Natural killer cell (primary cell): Measurements from ENCODE around the gene FOXP1. TPM values are rescaled to one million over a fixed set of nuclear protein-coding genes. Genes with fewer than 3 reads are reported as not detected.

Experiments
- ATAC-seq, 3 donors: fragments of 150-1000 bp in 2 of 3; fragments of 200-7000 bp in 1 of 3; cut with Tn5 transposase; 1 replicate in 1 of 3; 2 replicates in 2 of 3; pipeline ENCODE4 v1.10.0; 2021; ENCODE audit warnings: mild to moderate bottlenecking in 2 of 3, moderate library complexity in 2 of 3
- DNase-seq, 2 donors: peaks; one replicate each; pipeline versions ENCODE4 v3.0.0 to v3.0.0-alpha.2; 2013 to 2021; ENCODE audit warnings: mixed read lengths in 1 of 2
- H3K27ac ChIP-seq: one replicate; pipeline ENCODE4 v1.5.1; 2013; ENCODE audit warnings: mild to moderate bottlenecking, low read length
- H3K27me3 ChIP-seq: one replicate; pipeline ENCODE4 v1.6.1; 2013; ENCODE audit warnings: low read length; ENCODE audit not compliant: control insufficient read depth, insufficient read depth
- H3K36me3 ChIP-seq: one replicate; pipeline ENCODE4 v1.6.1; 2013; ENCODE audit warnings: low read length; ENCODE audit not compliant: control insufficient read depth, insufficient read depth
- H3K4me1 ChIP-seq: one replicate; pipeline ENCODE4 v1.6.1; 2013; ENCODE audit warnings: low read length; ENCODE audit not compliant: control insufficient read depth, insufficient read depth
- H3K4me3 ChIP-seq: one replicate; pipeline ENCODE4 v1.5.1; 2013; ENCODE audit warnings: low read length
- H3K9me3 ChIP-seq: one replicate; pipeline ENCODE4 v1.6.1; 2013; ENCODE audit warnings: low read length; ENCODE audit not compliant: control insufficient read depth, insufficient read depth
- H3K27ac Mint-ChIP-seq, 2 donors: one replicate each; pipeline ENCODE4 v1.8.0; 2022; ENCODE audit warnings: mild to moderate bottlenecking in 2 of 2, mixed read lengths in 2 of 2, moderate library complexity in 1 of 2
- H3K27me3 Mint-ChIP-seq, 2 donors: one replicate each; pipeline ENCODE4 v1.8.0; 2022; ENCODE audit warnings: low read depth in 2 of 2, mixed read lengths in 2 of 2
- H3K36me3 Mint-ChIP-seq: one replicate; pipeline ENCODE4 v1.8.0; 2022; ENCODE audit warnings: mixed read lengths
- H3K4me1 Mint-ChIP-seq, 2 donors: one replicate each; pipeline ENCODE4 v1.8.0; 2022; ENCODE audit warnings: mixed read lengths in 2 of 2
- H3K4me3 Mint-ChIP-seq: one replicate; pipeline ENCODE4 v1.8.0; 2022; ENCODE audit warnings: mild to moderate bottlenecking, moderate library complexity, mixed read lengths
- H3K9me3 Mint-ChIP-seq, 2 donors: one replicate each; pipeline ENCODE4 v1.8.0; 2022; ENCODE audit warnings: mixed read lengths in 2 of 2
- CTCF ChIP-seq: fragments of 200-600 bp; IDR thresholded peaks from one replicate; pipeline ENCODE4 v1.8.0; 2022; ENCODE audit warnings: antibody characterized with exemption
- WGBS: methylation state at CpG from one replicate; pipeline ENCODE4 v1.1.7; 2013; ENCODE audit warnings: missing lambda C conversion rate; ENCODE audit not compliant: insufficient coverage; 5-methylcytosine and 5-hydroxymethylcytosine counted together
- intact Hi-C: fragments of 100-400 bp; cut with micrococcal nuclease; formaldehyde crosslinking; loops from one replicate; pipeline ENCODE4 v1.14.2; 2022
- total RNA-seq, 4 donors: library from RNA; stranded (reverse); fragments of 120-200 nt in 1 of 4; gene quantifications; one replicate each; pipeline versions ENCODE4 v1.2.3 to v1.2.4, GENCODE V29; 2013 to 2022

Gene FOXP1
- total RNA-seq, 3 donors from 2014 or later (not counting 1 experiment from before 2014, with no cell fraction given) = 166 to 185 (median 166) TPM

GRCh38 chr3:71616571-71617021 is 33.1 kb upstream of the FOXP1 start:
- no peak overlapping the region for H3K27ac Mint-ChIP-seq
- Histone ChIP-seq H3K4me1 (no peaks in the 10 kb centered on the region), H3K4me3 (no peak overlapping the region), H3K27ac (no peak overlapping the region), H3K36me3 (no peaks in the 10 kb centered on the region), H3K27me3 (no peaks in the 10 kb centered on the region), H3K9me3 (no peaks in the 10 kb centered on the region)
- H3K36me3 Mint-ChIP-seq = no peaks in the 10 kb centered on the region
- no peak for TF ChIP-seq CTCF
- H3K4me3 Mint-ChIP-seq = no peak overlapping the region
- no peaks in the 10 kb centered on the region for H3K4me1 Mint-ChIP-seq
- intact Hi-C loops = no loop called here
- WGBS = 66% methylated on average over 6 of the region's 6 CpGs
- no peak for DNase-seq
- H3K27me3 Mint-ChIP-seq = no peaks in the 10 kb centered on the region
- no peaks in the 10 kb centered on the region for H3K9me3 Mint-ChIP-seq
- no peak for ATAC-seq

- Mint-ChIP-seq H3K36me3 (no peaks in the 10 kb centered on the region), H3K4me1 (no peaks in the 10 kb centered on the region), H3K27ac (no peak overlapping the region), H3K4me3 (no peak overlapping the region), H3K9me3 (no peaks in the 10 kb centered on the region), H3K27me3 (no peaks in the 10 kb centered on the region)
- H3K4me1 ChIP-seq = no peaks in the 10 kb centered on the region
- no peak overlapping the region for H3K27ac ChIP-seq
- intact Hi-C loops = no loop called here
- no peaks in the 10 kb centered on the region for H3K36me3 ChIP-seq
- WGBS = 96% methylated on average over 3 of the region's 3 CpGs
- DNase-seq (no peak), ATAC-seq (no peak)
- no peaks in the 10 kb centered on the region for H3K9me3 ChIP-seq
- no peaks in the 10 kb centered on the region for H3K27me3 ChIP-seq
- no peak overlapping the region for H3K4me3 ChIP-seq
- no peak for TF ChIP-seq CTCF
Observed at GRCh38 chr3:71614869-71615268, 31.3 kb upstream of the FOXP1 start.

GRCh38 chr3:71614426-71614825 is 30.9 kb upstream of the FOXP1 start:
- H3K9me3 ChIP-seq = no peaks in the 10 kb centered on the region
- DNase-seq (no peak), ATAC-seq (no peak)
- H3K27ac ChIP-seq = no peak overlapping the region
- TF ChIP-seq CTCF = no peak
- Mint-ChIP-seq H3K9me3 (no peaks in the 10 kb centered on the region), H3K36me3 (no peaks in the 10 kb centered on the region), H3K27me3 (no peaks in the 10 kb centered on the region), H3K4me3 (no peak overlapping the region), H3K4me1 (no peaks in the 10 kb centered on the region), H3K27ac (no peak overlapping the region)
- H3K4me3 ChIP-seq = no peak overlapping the region
- 96% methylated on average over 5 of the region's 5 CpGs for WGBS
- intact Hi-C loops = no loop called here
- H3K36me3 ChIP-seq = no peaks in the 10 kb centered on the region
- no peaks in the 10 kb centered on the region for H3K4me1 ChIP-seq
- H3K27me3 ChIP-seq = no peaks in the 10 kb centered on the region

GRCh38 chr3:71611099-71611498 is 27.6 kb upstream of the FOXP1 start:
- no peak for TF ChIP-seq CTCF

More at GRCh38 chr3:71611099-71611498, 27.6 kb upstream of the FOXP1 start:
- no peaks in the 10 kb centered on the region for H3K36me3 ChIP-seq
- no peaks in the 10 kb centered on the region for H3K4me1 Mint-ChIP-seq
- no peak overlapping the region for H3K4me3 ChIP-seq
- WGBS = 98% methylated on average over 2 of the region's 3 CpGs
- ATAC-seq (no peak), DNase-seq (no peak)
- H3K27ac Mint-ChIP-seq = no peak overlapping the region
- no peaks in the 10 kb centered on the region for H3K36me3 Mint-ChIP-seq
- no peaks in the 10 kb centered on the region for H3K27me3 ChIP-seq
- H3K4me1 ChIP-seq = no peaks in the 10 kb centered on the region
- peaks cover 2 to 4% of the 10 kb centered on the region in 2 donors for H3K9me3 Mint-ChIP-seq
- no peaks in the 10 kb centered on the region for H3K9me3 ChIP-seq
- H3K4me3 Mint-ChIP-seq = no peak overlapping the region
- no peak overlapping the region for H3K27ac ChIP-seq
- intact Hi-C loops = no loop called here
- H3K27me3 Mint-ChIP-seq = no peaks in the 10 kb centered on the region
